ENCODE results near the gene SIGLEC1.

The SIGLEC1 gene

DNA sequence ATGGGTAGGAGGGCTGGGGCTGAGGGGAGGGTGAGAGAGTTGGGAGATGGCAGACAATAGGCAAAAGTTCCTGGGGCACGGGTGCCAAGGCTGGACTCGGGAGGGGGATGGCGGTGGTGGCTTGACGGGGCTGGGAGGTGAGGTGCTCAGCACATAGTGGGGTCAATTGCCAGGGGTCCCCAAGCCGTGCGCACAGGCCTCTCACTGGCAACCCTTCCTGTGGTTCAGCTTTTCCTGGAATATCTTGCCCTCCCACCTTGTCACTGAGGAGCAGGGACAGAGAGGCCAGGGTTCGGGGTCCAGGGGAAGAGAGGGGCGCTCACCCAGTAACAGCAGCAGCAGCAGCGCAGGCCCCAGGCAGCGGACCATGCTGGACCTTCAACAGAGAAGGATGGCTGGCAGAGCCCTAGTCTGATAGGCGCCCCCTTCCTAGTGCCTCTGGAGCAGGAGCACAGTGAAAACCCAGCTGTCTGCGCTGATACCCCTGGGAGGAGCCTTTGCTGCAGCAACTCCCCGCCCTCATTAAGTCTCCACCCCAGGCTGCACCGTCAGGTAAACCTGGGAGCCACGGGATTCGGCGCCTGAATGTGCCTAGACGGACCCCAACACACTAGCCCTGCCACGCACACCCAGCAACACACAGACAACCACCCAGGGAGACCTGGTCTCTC lies 49.2 kb downstream of the SIGLEC1 start, which contains the start of gene GFRA4:
TSS of gene GFRA4 (minus strand) at position 369 of the 671 bp plus-strand sequence. CDS start at position 369, 0 bp downstream.
- Histone ChIP-seq H3K4me2 (ENCODE audit: low read length) (no peak within 1 kb of the TSS), H3K4me3 (ENCODE audit: low read length) (no peak within 1 kb of the TSS), H3F3A (ENCODE audit: control insufficient read depth, insufficient read depth) (no peaks in the 10 kb centered on the region), H3K79me2 (ENCODE audit: control insufficient read depth, low read length) (no peaks in the 10 kb centered on the region), H4K20me1 (ENCODE audit: control insufficient read depth, insufficient read depth, low read depth, low read length) (no peaks in the 10 kb centered on the region), H3K4me1 (ENCODE audit: control insufficient read depth, low read length) (peaks cover 10% of the 10 kb centered on the region), H3K9me2 (replicated peaks; ENCODE audit: control insufficient read depth, low read length) (no peaks in the 10 kb centered on the region), H3K27me3 (ENCODE audit: control insufficient read depth, low read length) (peaks cover 22% of the 10 kb centered on the region), H3K27ac (ENCODE audit: low read depth, low read length) (no peak within 1 kb of the TSS), H3K36me3 (ENCODE audit: control insufficient read depth, low read length) (no peaks in the 10 kb centered on the region), H3K9me3 (ENCODE audit: control insufficient read depth, insufficient read depth, low read length) (no peaks in the 10 kb centered on the region)
- TF ChIP-seq, protein P1, sequence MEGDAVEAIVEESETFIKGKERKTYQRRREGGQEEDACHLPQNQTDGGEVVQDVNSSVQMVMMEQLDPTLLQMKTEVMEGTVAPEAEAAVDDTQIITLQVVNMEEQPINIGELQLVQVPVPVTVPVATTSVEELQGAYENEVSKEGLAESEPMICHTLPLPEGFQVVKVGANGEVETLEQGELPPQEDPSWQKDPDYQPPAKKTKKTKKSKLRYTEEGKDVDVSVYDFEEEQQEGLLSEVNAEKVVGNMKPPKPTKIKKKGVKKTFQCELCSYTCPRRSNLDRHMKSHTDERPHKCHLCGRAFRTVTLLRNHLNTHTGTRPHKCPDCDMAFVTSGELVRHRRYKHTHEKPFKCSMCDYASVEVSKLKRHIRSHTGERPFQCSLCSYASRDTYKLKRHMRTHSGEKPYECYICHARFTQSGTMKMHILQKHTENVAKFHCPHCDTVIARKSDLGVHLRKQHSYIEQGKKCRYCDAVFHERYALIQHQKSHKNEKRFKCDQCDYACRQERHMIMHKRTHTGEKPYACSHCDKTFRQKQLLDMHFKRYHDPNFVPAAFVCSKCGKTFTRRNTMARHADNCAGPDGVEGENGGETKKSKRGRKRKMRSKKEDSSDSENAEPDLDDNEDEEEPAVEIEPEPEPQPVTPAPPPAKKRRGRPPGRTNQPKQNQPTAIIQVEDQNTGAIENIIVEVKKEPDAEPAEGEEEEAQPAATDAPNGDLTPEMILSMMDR (IDR thresholded peaks at IDR 0.05; ENCODE audit: low read depth, low read length, poor library complexity, severe bottlenecking): no peak
- no peak for TF ChIP-seq EZH2phosphoT487 (IDR thresholded peaks at IDR 0.05; ENCODE audit: borderline replicate concordance, low read length)
